ENCODE measurements around the gene ANKRD28.
"Not testable (repeated sequence)": the region's sequence is repeated elsewhere in the genome, so short reads cannot be mapped to it uniquely, and the experiment has no call there.

ANKRD28 gene

DNA sequence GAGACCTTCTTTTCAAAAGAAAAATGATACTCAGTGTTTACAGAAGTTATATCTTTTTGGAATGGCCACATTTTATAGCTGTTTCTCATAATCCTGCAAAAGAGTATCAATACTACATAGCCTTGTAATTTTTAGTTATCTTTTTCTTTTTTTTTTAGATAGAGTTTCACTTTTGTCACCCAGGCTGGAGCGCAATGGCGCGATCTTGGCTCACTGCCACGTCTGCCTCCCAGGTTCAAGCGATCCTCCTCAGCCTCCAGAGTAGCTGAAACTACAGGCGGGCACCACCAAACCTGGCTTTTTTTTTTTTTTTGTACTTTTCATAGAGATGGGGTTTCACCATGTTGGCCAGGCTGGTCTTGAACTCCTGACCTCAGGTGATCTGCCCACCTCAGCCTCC lies 53.6 kb downstream of the ANKRD28 start:
- Histone ChIP-seq H2BK120ac (ENCODE audit: low read depth, low read length) (no peak overlapping the region), H4K8ac (ENCODE audit: low read length) (no peak overlapping the region), H3K14ac (ENCODE audit: low read length in 2 of 2) (no peak overlapping the region), H2BK12ac (ENCODE audit: low read length in 2 of 2) (no peak overlapping the region), H2BK15ac (ENCODE audit: low read depth, poor library complexity, severe bottlenecking) (no peak overlapping the region), H3K27me3 (ENCODE audit: control insufficient read depth in 1 of 2, insufficient read depth in 1 of 2, low read length in 2 of 2) (no peaks in the 10 kb centered on the region), H3K36me3 (ENCODE audit: control insufficient read depth in 1 of 2, insufficient read depth in 2 of 2, low read depth in 1 of 2, low read length in 2 of 2) (peaks cover 0 to 68% of the 10 kb centered on the region in 2 experiments), H3K4me1 (ENCODE audit: control insufficient read depth, insufficient read depth, low read depth, low read length) (no peaks in the 10 kb centered on the region), H3K18ac (ENCODE audit: low read depth in 1 of 2, low read length in 2 of 2) (no peak overlapping the region), H3K9ac (ENCODE audit: low read length) (no peak overlapping the region), H2BK5ac (ENCODE audit: low read depth, low read length, poor library complexity, severe bottlenecking) (no peak overlapping the region), H3K79me1 (replicated peaks; ENCODE audit: low read length, poor library complexity, severe bottlenecking) (no peaks in the 10 kb centered on the region), H3K4me3 (ENCODE audit: insufficient read depth in 1 of 2, low read depth in 1 of 2, low read length in 2 of 2) (no peak overlapping the region), H3K4ac (ENCODE audit: low read depth in 1 of 2, low read length in 2 of 2) (no peak overlapping the region), H3K9me3 (ENCODE audit: control insufficient read depth, low read length) (peaks cover 3% of the 10 kb centered on the region), H2AK5ac (ENCODE audit: low read length, severe bottlenecking) (no peak overlapping the region), H3K27ac (ENCODE audit: low read length, poor library complexity, severe bottlenecking) (no peak overlapping the region), H4K91ac (ENCODE audit: low read length) (no peak overlapping the region), H2AFZ (ENCODE audit: low read depth, low read length) (no peak overlapping the region), H3K23ac (ENCODE audit: low read length in 2 of 2) (no peak overlapping the region), H3K4me2 (ENCODE audit: low read length, poor library complexity, severe bottlenecking) (no peak overlapping the region)
- no peak for DNase-seq
- WGBS, result 98% methylated on average over 6 of the region's 6 CpGs

DNA sequence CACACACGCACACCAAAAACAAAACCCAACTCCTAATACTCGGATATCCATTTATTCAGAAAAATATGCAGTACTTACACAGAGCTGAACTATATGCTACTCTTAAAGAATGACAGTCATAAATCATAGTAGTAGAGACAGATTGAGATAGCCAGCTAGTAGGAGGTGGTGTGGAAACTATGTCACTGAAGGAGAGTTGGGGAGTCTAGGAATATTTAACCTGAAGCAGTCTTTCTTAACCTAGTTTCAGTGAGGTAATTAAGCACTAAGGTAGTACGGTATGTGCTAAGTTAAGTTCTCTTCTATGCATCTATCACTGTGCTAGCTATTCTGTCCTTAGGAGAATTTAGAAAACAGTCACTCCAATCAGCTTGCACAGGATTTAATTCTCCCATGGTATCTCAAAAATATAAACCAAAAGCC lies 54.2 kb downstream of the ANKRD28 start:
- H3K23ac ChIP-seq (ENCODE audit: low read length in 2 of 2), result no peak overlapping the region
- no peak overlapping the region for H2BK12ac ChIP-seq (ENCODE audit: low read length in 2 of 2)
- H2AFZ ChIP-seq (ENCODE audit: low read depth, low read length), result no peak overlapping the region
- H3K4me3 ChIP-seq (ENCODE audit: insufficient read depth in 1 of 2, low read depth in 1 of 2, low read length in 2 of 2), result no peak overlapping the region
- peak; percentile 46 for DNase-seq
- peaks cover under 1% of the 10 kb centered on the region for H3K79me1 ChIP-seq (replicated peaks; ENCODE audit: low read length, poor library complexity, severe bottlenecking)
- no peak overlapping the region for H3K18ac ChIP-seq (ENCODE audit: low read depth in 1 of 2, low read length in 2 of 2)
- no peak overlapping the region for H2AK5ac ChIP-seq (ENCODE audit: low read length, severe bottlenecking)
- H2BK120ac ChIP-seq (ENCODE audit: low read depth, low read length), result no peak overlapping the region
- no peak overlapping the region for H4K91ac ChIP-seq (ENCODE audit: low read length)
- H3K9ac ChIP-seq (ENCODE audit: low read length), result no peak overlapping the region
- no peaks in the 10 kb centered on the region for H3K4me1 ChIP-seq (ENCODE audit: control insufficient read depth, insufficient read depth, low read depth, low read length)
- no peak overlapping the region for H3K27ac ChIP-seq (ENCODE audit: low read length, poor library complexity, severe bottlenecking)
- H3K36me3 ChIP-seq (ENCODE audit: control insufficient read depth in 1 of 2, insufficient read depth in 2 of 2, low read depth in 1 of 2, low read length in 2 of 2), result peaks cover 0 to 71% of the 10 kb centered on the region in 2 experiments
- 67% methylated on average over 1 of the region's 3 CpGs for WGBS
- H3K27me3 ChIP-seq (ENCODE audit: control insufficient read depth in 1 of 2, insufficient read depth in 1 of 2, low read length in 2 of 2), result no peaks in the 10 kb centered on the region
- H2BK15ac ChIP-seq (ENCODE audit: low read depth, poor library complexity, severe bottlenecking), result no peak overlapping the region
- H3K14ac ChIP-seq (ENCODE audit: low read length in 2 of 2), result no peak overlapping the region
- H3K4me2 ChIP-seq (ENCODE audit: low read length, poor library complexity, severe bottlenecking), result no peak overlapping the region
- peaks cover 6% of the 10 kb centered on the region for H3K9me3 ChIP-seq (ENCODE audit: control insufficient read depth, low read length)
- H4K8ac ChIP-seq (ENCODE audit: low read length), result no peak overlapping the region
- H3K4ac ChIP-seq (ENCODE audit: low read depth in 1 of 2, low read length in 2 of 2), result no peak overlapping the region
- H2BK5ac ChIP-seq (ENCODE audit: low read depth, low read length, poor library complexity, severe bottlenecking), result no peak overlapping the region

DNA sequence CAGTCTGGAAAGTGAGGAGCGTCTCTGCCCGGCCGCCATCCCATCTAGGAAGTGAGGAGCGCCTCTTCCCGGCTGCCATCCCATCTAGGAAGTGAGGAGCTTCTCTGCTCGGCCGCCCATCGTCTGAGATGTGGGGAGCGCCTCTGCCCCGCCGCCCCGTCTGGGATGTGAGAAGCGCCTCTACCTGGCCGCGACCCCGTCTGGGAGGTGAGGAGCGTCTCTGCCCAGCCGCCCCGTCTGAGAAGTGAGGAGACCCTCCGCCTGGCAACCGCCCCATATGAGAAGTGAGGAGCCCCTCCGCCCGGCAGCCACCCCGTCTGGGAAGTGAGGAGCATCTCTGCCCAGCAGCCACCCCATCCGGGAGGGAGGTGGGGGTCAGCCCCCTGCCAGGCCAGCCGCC lies 55.5 kb downstream of the ANKRD28 start:
- H3K23ac ChIP-seq (ENCODE audit: low read length in 2 of 2); H2BK120ac ChIP-seq (ENCODE audit: low read depth, low read length); H3K4me1 ChIP-seq (ENCODE audit: control insufficient read depth, insufficient read depth, low read depth, low read length); H3K9ac ChIP-seq (ENCODE audit: low read length); H3K27ac ChIP-seq (ENCODE audit: low read length, poor library complexity, severe bottlenecking); H2AK5ac ChIP-seq (ENCODE audit: low read length, severe bottlenecking); H2AFZ ChIP-seq (ENCODE audit: low read depth, low read length); H4K8ac ChIP-seq (ENCODE audit: low read length); H3K18ac ChIP-seq (ENCODE audit: low read depth in 1 of 2, low read length in 2 of 2); H3K4me3 ChIP-seq (ENCODE audit: insufficient read depth in 1 of 2, low read depth in 1 of 2, low read length in 2 of 2); H3K9me3 ChIP-seq (ENCODE audit: control insufficient read depth, low read length); H2BK5ac ChIP-seq (ENCODE audit: low read depth, low read length, poor library complexity, severe bottlenecking); DNase-seq; H3K4me2 ChIP-seq (ENCODE audit: low read length, poor library complexity, severe bottlenecking); H3K4ac ChIP-seq (ENCODE audit: low read depth in 1 of 2, low read length in 2 of 2); H2BK12ac ChIP-seq (ENCODE audit: low read length in 2 of 2); H3K27me3 ChIP-seq (ENCODE audit: control insufficient read depth in 1 of 2, insufficient read depth in 1 of 2, low read length in 2 of 2); H3K79me1 ChIP-seq (replicated peaks; ENCODE audit: low read length, poor library complexity, severe bottlenecking); H3K14ac ChIP-seq (ENCODE audit: low read length in 2 of 2); H4K91ac ChIP-seq (ENCODE audit: low read length); H2BK15ac ChIP-seq (ENCODE audit: low read depth, poor library complexity, severe bottlenecking): not testable (repeated sequence)
- WGBS, result 100% methylated on average over 3 of the region's 26 CpGs
- H3K36me3 ChIP-seq (ENCODE audit: control insufficient read depth in 1 of 2, insufficient read depth in 2 of 2, low read depth in 1 of 2, low read length in 2 of 2), result peaks cover 0 to 71% of the 10 kb centered on the region in 2 experiments

GRCh38 chr3:15738616-15739005 lies 59.2 kb downstream of the ANKRD28 start:
- not testable (repeated sequence) for H3K27ac ChIP-seq (ENCODE audit: low read length, poor library complexity, severe bottlenecking); H3K4ac ChIP-seq (ENCODE audit: low read depth in 1 of 2, low read length in 2 of 2); H2AK5ac ChIP-seq (ENCODE audit: low read length, severe bottlenecking); DNase-seq; H3K9me3 ChIP-seq (ENCODE audit: control insufficient read depth, low read length); H2BK5ac ChIP-seq (ENCODE audit: low read depth, low read length, poor library complexity, severe bottlenecking); H3K23ac ChIP-seq (ENCODE audit: low read length in 2 of 2); H3K27me3 ChIP-seq (ENCODE audit: control insufficient read depth in 1 of 2, insufficient read depth in 1 of 2, low read length in 2 of 2); H2AFZ ChIP-seq (ENCODE audit: low read depth, low read length); H3K14ac ChIP-seq (ENCODE audit: low read length in 2 of 2); H3K18ac ChIP-seq (ENCODE audit: low read depth in 1 of 2, low read length in 2 of 2); H3K9ac ChIP-seq (ENCODE audit: low read length); H2BK120ac ChIP-seq (ENCODE audit: low read depth, low read length); H3K4me3 ChIP-seq (ENCODE audit: insufficient read depth in 1 of 2, low read depth in 1 of 2, low read length in 2 of 2); H4K8ac ChIP-seq (ENCODE audit: low read length); H4K91ac ChIP-seq (ENCODE audit: low read length); H3K4me2 ChIP-seq (ENCODE audit: low read length, poor library complexity, severe bottlenecking); H2BK15ac ChIP-seq (ENCODE audit: low read depth, poor library complexity, severe bottlenecking); H3K4me1 ChIP-seq (ENCODE audit: control insufficient read depth, insufficient read depth, low read depth, low read length); H2BK12ac ChIP-seq (ENCODE audit: low read length in 2 of 2)
- peaks cover 0 to 82% of the 10 kb centered on the region in 2 experiments for H3K36me3 ChIP-seq (ENCODE audit: control insufficient read depth in 1 of 2, insufficient read depth in 2 of 2, low read depth in 1 of 2, low read length in 2 of 2)
- WGBS, result 98% methylated on average over 7 of the region's 11 CpGs
- H3K79me1 ChIP-seq (replicated peaks; ENCODE audit: low read length, poor library complexity, severe bottlenecking), result peaks cover 11% of the 10 kb centered on the region

All from mesenchymal stem cell (in vitro differentiated cells and primary cell).